Activated naive CD8-positive, alpha-beta T cell (primary cell): ENCODE measurements around the gene MAT1A.
"Not testable (repeated sequence)": the region's sequence is repeated elsewhere in the genome, so short reads cannot be mapped to it uniquely, and the experiment has no call there.

ENCODE experiments used
- H3K27ac Mint-ChIP-seq: one replicate; pipeline ENCODE4 v1.8.0; 2021; ENCODE audit warnings: mixed read lengths
- H3K27me3 Mint-ChIP-seq: one replicate; pipeline ENCODE4 v1.8.0; 2021; ENCODE audit warnings: mixed read lengths
- H3K36me3 Mint-ChIP-seq: one replicate; pipeline ENCODE4 v1.8.0; 2021; ENCODE audit warnings: mixed read lengths
- H3K4me1 Mint-ChIP-seq: one replicate; pipeline ENCODE4 v1.8.0; 2021; ENCODE audit warnings: low read depth, mixed read lengths
- H3K4me3 Mint-ChIP-seq: one replicate; pipeline ENCODE4 v1.8.0; 2021; ENCODE audit warnings: mild to moderate bottlenecking, mixed read lengths
- H3K9me3 Mint-ChIP-seq: one replicate; pipeline ENCODE4 v1.8.0; 2021; ENCODE audit warnings: low read depth, mixed read lengths

Gene MAT1A

DNA sequence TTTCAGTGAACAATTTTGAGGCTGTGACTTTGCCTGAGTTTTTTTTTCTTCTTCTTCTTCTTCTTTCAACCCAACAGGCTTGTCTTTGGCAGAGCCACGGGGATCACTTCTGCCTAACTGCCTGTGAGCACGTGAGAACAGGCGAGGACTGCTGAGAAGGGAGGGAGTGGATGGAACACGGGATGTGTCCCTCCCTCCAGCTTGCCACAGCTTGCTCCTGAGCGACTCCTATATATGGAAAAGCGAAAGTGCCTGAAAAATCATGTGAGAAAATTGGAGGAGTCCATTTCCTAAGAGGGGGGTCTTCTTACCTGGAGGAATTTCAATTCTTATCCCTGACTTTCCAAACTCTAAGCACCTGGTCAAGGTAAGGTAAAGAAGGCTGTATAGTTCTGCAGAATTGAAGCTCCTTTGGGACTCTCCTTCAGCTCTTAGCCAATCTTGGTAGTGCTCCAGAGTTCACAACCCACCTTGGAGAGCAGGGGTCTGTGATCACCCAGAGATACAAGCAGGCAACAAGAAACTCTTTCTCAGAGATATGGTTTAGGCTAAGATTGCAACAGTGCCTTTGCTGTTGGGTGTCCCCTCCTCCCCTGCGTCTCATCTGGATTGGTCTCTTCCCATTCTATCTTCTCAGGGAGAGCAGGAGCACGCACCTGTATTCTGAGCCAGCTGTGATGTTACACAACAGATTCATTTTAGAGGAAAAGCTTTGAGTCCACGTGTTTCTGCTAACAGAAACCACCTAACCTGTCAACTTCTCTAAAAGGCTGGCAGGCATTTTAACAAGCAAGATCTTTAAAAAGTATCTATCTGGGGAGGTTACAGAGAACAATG, at the start of gene MAT1A:
TSS of gene MAT1A (minus strand) at position 208 of the 837 bp plus-strand sequence. CDS start 235 bp downstream, outside the sequence.
- Mint-ChIP-seq H3K4me1 (no peaks in the 10 kb centered on the region), H3K9me3 (no peaks in the 10 kb centered on the region), H3K27me3 (peaks cover 10% of the 10 kb centered on the region), H3K36me3 (peaks cover 2% of the 10 kb centered on the region), H3K4me3 (no peak within 1 kb of the TSS), H3K27ac (no peak within 1 kb of the TSS)

DNA sequence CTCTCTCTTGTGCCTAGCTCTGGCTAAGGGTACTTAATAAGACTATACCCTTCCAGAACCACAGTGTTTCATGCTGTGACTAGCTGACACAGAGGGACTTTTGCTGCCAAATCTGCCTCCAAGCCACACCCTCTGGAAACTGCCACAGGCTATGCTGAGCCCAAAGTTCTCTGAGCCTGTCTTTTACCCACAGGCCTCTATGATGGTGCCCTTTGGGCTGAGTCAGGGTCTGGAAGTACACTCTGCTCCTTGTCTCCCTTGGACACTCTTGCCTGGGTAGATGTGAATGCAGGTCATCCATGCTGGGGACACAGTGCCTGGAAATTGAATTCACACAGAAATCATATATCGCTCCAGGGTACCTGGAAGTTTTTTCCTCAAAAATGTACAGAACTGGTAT, 44.5 kb upstream of the MAT1A start:
- Mint-ChIP-seq H3K27me3 (no peaks in the 10 kb centered on the region), H3K27ac (no peak overlapping the region), H3K4me1 (no peaks in the 10 kb centered on the region), H3K4me3 (no peak overlapping the region), H3K9me3 (no peaks in the 10 kb centered on the region), H3K36me3 (no peaks in the 10 kb centered on the region)

DNA sequence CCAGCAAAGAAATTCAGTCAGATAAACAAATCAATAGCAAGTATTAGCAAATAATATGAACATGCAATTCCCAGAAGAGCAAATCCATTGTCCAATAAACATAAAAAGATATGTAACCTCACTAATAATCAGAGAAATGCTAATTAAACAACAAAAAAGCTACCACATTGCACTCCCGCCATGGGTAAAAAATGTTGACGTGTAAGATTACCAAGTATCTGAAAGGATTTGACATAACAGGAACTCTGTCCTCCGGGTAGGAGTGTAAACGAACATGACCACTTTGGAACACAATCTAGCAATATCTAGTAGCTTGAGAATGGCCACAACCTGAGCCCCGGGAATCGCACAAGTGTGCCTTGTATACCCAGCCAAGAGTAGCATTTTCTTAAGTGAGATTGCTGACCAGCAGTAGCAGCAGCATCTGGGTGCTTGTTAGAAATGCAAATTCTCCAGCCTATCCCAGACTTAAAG, 35.5 kb upstream of the MAT1A start:
- Mint-ChIP-seq H3K36me3 (no peaks in the 10 kb centered on the region), H3K4me1 (no peaks in the 10 kb centered on the region), H3K9me3 (no peaks in the 10 kb centered on the region), H3K4me3 (no peak overlapping the region), H3K27me3 (peaks cover 4% of the 10 kb centered on the region), H3K27ac (no peak overlapping the region)

DNA sequence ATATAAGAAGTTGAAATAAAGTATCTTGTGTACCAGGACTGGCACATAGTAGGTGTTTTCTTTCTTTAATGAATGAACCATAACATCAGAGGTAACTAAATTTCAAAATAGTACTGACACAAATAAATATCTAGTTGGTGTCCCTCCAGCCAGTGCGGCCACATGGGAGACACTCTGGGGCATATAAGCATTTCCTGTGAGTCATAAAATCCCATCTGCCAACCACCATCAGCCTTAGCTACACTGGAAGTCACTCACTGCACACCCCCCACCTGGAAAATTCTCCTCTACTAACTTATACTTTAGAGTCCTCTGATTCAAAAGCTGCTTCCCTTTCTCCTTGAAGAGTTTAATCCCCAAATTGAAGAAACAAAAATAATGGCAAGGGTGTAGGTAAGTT, 34.6 kb upstream of the MAT1A start:
- no peaks in the 10 kb centered on the region for H3K36me3 Mint-ChIP-seq
- no peaks in the 10 kb centered on the region for H3K9me3 Mint-ChIP-seq
- H3K27me3 Mint-ChIP-seq = peaks cover 4% of the 10 kb centered on the region
- H3K4me1 Mint-ChIP-seq = no peaks in the 10 kb centered on the region
- H3K4me3 Mint-ChIP-seq = no peak overlapping the region
- no peak overlapping the region for H3K27ac Mint-ChIP-seq

DNA sequence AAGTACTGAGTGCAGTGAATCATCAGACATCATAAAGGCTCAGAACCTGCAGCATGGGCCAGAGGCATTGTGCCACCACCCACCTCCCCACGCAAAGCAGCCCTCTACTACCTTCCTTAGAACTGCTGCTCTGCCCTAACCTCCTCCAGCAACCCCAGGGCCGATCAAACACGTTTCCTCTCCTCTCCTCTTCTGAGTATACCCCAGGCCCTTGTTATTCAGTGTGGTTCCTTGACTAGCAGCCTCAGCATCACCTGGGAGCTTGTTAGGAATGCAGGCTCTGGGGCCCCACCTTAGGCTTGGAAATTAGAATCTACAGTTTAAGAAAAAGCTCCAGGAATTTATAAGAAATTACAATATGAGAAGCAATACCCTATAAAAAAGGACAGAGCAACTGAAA, 33.9 kb upstream of the MAT1A start:
- H3K4me1 Mint-ChIP-seq = no peaks in the 10 kb centered on the region
- H3K4me3 Mint-ChIP-seq = no peak overlapping the region
- H3K9me3 Mint-ChIP-seq = no peaks in the 10 kb centered on the region
- no peaks in the 10 kb centered on the region for H3K36me3 Mint-ChIP-seq
- no peak overlapping the region for H3K27ac Mint-ChIP-seq
- H3K27me3 Mint-ChIP-seq = peaks cover 4% of the 10 kb centered on the region

DNA sequence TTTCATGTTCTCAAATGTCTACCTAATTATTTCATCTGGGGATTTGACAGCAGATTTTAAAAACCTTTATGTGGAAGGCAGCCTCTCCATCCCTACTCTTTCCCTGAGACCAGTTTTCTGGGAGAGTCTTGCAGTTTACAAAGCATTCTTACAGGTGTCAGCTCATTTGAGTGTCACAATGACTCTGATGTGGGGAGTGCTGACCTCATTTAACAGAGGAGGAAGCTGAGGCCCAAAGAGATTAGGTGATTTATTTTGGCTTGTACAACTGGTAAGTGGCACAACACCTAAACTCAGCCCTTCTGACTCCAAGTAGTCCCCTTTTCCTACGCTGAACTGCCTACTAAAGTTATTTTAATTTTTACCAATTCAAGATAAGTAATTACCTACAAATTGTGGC, 33.3 kb upstream of the MAT1A start:
- H3K4me3 Mint-ChIP-seq = no peak overlapping the region
- no peaks in the 10 kb centered on the region for H3K4me1 Mint-ChIP-seq
- H3K36me3 Mint-ChIP-seq = no peaks in the 10 kb centered on the region
- no peaks in the 10 kb centered on the region for H3K9me3 Mint-ChIP-seq
- peaks cover 4% of the 10 kb centered on the region for H3K27me3 Mint-ChIP-seq
- no peak overlapping the region for H3K27ac Mint-ChIP-seq

DNA sequence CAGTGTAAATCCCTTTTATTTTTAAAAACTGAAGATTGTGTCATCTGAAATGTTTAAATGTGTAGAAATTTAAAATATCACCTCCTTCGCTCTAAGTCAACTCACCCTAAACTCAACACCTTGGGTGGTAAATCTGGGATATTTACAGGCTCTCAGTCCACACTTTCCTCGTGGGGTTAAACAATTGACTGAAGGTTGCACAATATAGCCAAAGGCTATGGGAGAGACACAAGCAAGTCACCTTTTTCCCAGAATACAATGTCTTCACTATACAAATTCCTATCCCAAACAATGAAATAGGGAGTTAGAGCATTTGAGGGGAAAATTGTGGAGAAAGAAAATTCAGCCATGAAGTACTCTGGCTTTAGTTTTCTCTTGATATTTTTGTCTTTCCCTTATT, 32.7 kb upstream of the MAT1A start:
- Mint-ChIP-seq H3K36me3 (no peaks in the 10 kb centered on the region), H3K4me3 (no peak overlapping the region), H3K4me1 (no peaks in the 10 kb centered on the region), H3K9me3 (no peaks in the 10 kb centered on the region), H3K27me3 (peaks cover 4% of the 10 kb centered on the region), H3K27ac (no peak overlapping the region)

DNA sequence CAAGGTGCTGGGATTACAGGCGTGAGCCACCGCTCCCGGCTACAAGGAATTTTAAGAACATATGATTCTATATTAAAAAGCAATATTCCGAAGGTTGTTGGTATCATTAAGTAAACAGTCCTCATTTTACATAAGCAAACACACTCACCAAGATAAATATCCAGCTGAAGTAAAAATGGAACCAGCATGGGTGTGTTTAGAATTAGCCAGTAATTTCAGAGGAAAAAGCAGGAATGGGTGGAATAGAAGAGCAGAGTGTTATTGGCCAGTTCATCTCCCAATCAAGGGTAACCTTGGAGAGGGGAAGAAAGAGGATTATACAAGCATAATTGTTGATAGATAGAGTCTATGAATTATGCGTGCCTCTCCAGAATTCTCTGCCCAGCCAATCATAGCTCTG, 31.7 kb upstream of the MAT1A start:
- Mint-ChIP-seq H3K27me3 (peaks cover 1% of the 10 kb centered on the region), H3K4me1 (no peaks in the 10 kb centered on the region), H3K4me3 (no peak overlapping the region), H3K9me3 (no peaks in the 10 kb centered on the region), H3K36me3 (no peaks in the 10 kb centered on the region), H3K27ac (no peak overlapping the region)

DNA sequence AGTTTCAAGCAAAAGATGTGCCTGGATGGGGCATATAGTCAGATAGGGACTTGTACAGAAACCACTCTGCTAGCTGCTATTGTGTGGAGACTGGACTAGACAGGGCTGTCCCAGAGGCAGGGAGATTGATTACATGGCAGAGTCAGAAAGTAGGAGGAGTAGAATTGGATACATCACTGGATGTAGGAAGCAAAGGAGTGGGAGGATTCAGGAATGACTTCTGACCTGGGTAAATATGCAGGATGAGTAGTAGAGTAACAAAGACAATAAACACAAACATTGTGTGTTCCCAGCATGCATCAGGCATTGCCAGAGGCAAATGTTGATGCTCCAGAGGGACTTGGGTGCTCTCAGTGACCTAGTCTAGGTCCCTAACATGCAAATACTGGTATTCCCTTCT, 30.9 kb upstream of the MAT1A start:
- no peaks in the 10 kb centered on the region for H3K36me3 Mint-ChIP-seq
- H3K4me1 Mint-ChIP-seq = no peaks in the 10 kb centered on the region
- H3K9me3 Mint-ChIP-seq = no peaks in the 10 kb centered on the region
- H3K27me3 Mint-ChIP-seq = peaks cover 1% of the 10 kb centered on the region
- H3K4me3 Mint-ChIP-seq = no peak overlapping the region
- no peak overlapping the region for H3K27ac Mint-ChIP-seq

DNA sequence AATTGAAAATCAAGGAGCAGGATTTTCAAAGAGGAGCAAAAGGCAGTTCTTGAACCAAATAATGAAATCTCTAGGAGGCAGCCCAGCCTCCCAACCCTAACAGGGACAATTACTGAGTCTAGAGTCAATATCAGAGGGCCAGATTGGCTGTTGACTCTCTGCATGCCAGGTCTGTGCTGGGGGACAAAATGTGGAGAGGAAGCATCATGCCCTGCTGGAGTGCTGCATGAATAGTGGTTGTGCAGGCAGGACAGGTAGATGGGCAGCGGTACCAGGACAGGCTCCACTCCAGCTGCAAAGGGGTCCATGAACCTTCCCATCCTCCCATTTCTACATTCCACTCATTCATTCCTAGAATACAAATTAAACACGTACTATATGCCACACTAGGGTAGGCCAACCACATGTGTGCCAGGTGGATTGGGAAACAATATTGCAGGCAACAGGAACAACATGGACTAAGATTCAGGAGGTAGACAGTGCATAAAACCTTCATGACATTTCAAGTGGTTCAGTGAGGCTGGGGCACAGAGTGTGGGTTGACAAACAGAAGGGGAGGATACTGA, 30.4 kb upstream of the MAT1A start:
- H3K27me3 Mint-ChIP-seq = peaks cover 1% of the 10 kb centered on the region
- H3K4me1 Mint-ChIP-seq = no peaks in the 10 kb centered on the region
- H3K36me3 Mint-ChIP-seq = no peaks in the 10 kb centered on the region
- no peak overlapping the region for H3K27ac Mint-ChIP-seq
- H3K4me3 Mint-ChIP-seq = no peak overlapping the region
- no peaks in the 10 kb centered on the region for H3K9me3 Mint-ChIP-seq

DNA sequence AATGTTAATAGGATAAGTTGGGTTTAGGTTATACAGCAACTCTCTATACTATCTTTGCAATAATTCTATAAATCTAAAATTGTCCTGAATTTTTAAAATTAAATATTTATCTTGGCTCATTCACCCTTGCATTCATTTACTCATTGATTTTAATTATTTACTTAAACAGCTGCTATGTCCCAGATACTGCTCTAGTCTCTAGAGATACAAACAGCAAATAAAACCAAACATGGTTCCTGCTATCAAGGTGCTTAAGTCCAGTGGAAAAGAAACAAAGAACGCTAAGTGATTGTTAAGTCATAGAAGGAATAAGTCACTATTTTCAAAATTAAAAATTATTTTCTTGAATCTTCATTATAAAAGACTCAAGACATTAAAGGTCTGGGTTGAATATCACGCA, 29.9 kb upstream of the MAT1A start:
- no peaks in the 10 kb centered on the region for H3K36me3 Mint-ChIP-seq
- no peaks in the 10 kb centered on the region for H3K9me3 Mint-ChIP-seq
- no peak overlapping the region for H3K4me3 Mint-ChIP-seq
- H3K4me1 Mint-ChIP-seq = no peaks in the 10 kb centered on the region
- no peak overlapping the region for H3K27ac Mint-ChIP-seq
- H3K27me3 Mint-ChIP-seq = peaks cover 1% of the 10 kb centered on the region

DNA sequence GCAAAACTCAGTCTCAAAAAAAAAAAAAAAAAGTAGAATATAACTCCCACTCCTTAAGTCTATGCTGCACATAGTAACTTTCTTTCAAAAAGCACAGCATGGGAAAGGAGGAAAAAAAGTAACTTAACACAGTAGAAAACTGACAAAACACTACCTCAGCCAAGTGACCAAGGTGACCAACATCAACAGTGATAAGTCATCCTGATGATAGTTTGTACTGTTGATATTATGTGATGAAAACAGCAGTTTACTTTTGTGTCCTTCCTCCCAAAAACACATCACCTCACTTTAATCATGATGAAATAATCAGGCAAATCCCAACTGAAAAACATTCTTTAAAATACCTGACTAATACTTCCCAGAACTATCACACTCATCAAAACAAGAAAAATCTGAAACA, 29.3 kb upstream of the MAT1A start:
- peaks cover 1% of the 10 kb centered on the region for H3K27me3 Mint-ChIP-seq

DNA sequence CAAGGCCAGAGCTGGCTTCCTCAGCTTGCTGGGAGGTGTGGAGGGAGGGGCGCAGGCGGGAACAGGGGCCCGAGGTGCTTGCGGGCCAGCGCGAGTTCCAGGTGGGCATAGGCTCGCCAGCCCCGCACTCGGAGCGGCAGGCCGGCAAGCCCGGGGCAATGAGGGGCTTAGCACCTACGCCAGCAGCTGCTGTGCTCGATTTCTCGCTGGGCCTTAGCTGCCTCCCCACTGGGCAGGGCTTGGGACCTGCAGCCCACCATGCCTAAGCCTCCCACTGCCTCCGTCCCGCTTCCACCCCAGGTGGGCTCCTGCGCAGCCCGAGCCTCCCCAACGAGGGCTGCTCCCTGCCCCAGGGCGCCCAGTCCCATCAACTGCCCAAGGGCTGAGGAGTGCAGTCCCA, 25.9 kb upstream of the MAT1A start:
- H3K27me3 Mint-ChIP-seq = peaks cover 1% of the 10 kb centered on the region
- H3K4me3 Mint-ChIP-seq = no peak overlapping the region
- no peaks in the 10 kb centered on the region for H3K9me3 Mint-ChIP-seq
- no peak overlapping the region for H3K27ac Mint-ChIP-seq
- H3K4me1 Mint-ChIP-seq = no peaks in the 10 kb centered on the region
- no peaks in the 10 kb centered on the region for H3K36me3 Mint-ChIP-seq

More for the DNA sequence above, 29.3 kb upstream of the MAT1A start:
- Mint-ChIP-seq H3K4me3 (no peak overlapping the region), H3K27ac (no peak overlapping the region), H3K36me3 (no peaks in the 10 kb centered on the region), H3K9me3 (no peaks in the 10 kb centered on the region), H3K4me1 (no peaks in the 10 kb centered on the region)

DNA sequence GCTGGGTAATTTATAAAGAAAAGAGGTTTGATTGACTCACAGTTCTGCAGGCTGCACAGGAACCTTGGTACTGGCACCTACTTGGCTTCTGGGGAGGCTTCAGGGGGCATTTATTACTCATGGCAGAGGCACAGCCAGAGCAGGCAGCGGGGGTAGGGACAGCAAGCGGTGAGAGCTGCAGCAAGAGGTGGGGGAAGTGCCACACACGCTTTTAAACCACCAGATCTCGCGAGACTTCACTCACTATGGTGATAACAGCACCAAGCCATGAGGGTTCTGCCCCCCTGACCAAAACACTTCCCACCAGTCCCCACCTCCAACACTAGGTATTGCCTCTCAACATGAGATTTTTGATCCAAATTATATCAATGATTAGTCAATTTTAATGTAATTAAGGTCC, 24.1 kb upstream of the MAT1A start:
- Mint-ChIP-seq H3K27ac (no peak overlapping the region), H3K27me3 (peaks cover 2% of the 10 kb centered on the region), H3K9me3 (no peaks in the 10 kb centered on the region), H3K4me1 (no peaks in the 10 kb centered on the region), H3K4me3 (no peak overlapping the region), H3K36me3 (no peaks in the 10 kb centered on the region)

DNA sequence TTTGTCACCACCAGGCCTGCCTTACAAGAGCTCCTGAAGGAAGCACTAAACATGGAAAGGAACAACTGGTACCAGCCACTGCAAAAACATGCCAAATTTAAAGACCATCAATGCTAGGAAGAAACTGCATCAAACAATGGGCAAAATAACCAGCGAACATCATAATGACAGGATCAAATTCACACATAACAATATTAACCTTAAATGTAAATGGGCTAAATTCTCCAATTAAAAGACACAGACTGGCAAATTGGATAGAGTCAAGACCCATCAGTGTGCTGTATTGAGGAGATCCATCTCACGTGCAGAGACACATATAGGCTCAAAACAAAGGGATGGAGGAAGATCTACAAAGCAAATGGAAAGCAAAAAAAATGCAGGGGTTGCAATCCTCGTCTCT, 16.5 kb upstream of the MAT1A start:
- not testable (repeated sequence) for H3K4me1 Mint-ChIP-seq, H3K4me3 Mint-ChIP-seq, H3K27ac Mint-ChIP-seq, H3K36me3 Mint-ChIP-seq
- H3K27me3 Mint-ChIP-seq = peaks cover 14% of the 10 kb centered on the region
- peaks cover 10% of the 10 kb centered on the region for H3K9me3 Mint-ChIP-seq

DNA sequence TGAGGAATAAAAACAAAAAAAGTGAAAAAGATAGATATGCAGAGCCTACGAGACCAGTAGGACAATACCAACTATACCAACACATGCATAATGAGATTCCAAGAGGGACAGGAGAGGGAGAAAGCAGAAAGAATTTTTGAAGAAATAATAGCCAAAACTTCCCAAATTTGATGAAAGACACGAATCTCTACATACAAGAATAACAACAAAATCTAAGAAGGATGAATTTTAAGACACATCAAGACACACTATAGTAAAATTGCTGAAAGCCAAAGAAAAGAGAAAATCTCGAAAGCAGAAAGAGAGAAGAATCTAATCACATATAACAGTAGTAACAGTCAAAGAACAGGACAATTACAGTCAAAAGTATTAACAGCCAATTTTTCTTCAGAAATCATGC, 7.5 kb upstream of the MAT1A start:
- Mint-ChIP-seq H3K4me1 (no peaks in the 10 kb centered on the region), H3K36me3 (peaks cover 17% of the 10 kb centered on the region), H3K27ac (no peak overlapping the region)

More for the DNA sequence above, 7.5 kb upstream of the MAT1A start:
- peaks cover 6% of the 10 kb centered on the region for H3K27me3 Mint-ChIP-seq
- H3K9me3 Mint-ChIP-seq = peaks cover 24% of the 10 kb centered on the region
- H3K4me3 Mint-ChIP-seq = no peak overlapping the region
